Measurements from ENCODE around the gene TAF4B.
"Not testable (repeated sequence)": the region's sequence is repeated elsewhere in the genome, so short reads cannot be mapped to it uniquely, and the experiment has no call there.

TAF4B gene

DNA sequence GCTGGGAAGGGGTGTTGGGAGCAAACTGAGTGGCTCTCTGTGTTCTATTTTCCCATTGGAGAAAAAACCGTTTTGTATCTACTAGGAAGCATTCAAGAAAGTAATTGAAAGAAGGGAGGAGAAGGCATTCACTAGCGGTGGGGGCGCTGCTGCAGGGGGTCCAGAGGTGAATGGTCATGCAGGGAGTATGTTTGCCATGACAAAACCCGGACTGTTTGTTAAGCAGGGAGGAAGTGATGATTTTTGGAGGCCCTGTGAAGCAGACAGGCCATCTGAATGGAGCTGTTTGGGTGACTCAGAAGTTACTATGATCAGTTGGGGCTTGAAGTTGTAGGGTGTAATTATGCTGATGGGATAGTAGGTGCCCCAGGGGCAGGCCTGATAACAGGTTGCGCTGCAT is 7.0 kb downstream of the TAF4B start:
- no peak for DNase-seq (ENCODE audit: low spot score)

GRCh38 chr18:26237363-26237762 is 11.1 kb downstream of the TAF4B start:
- DNase-seq (ENCODE audit: low spot score), result not testable (repeated sequence)

DNA sequence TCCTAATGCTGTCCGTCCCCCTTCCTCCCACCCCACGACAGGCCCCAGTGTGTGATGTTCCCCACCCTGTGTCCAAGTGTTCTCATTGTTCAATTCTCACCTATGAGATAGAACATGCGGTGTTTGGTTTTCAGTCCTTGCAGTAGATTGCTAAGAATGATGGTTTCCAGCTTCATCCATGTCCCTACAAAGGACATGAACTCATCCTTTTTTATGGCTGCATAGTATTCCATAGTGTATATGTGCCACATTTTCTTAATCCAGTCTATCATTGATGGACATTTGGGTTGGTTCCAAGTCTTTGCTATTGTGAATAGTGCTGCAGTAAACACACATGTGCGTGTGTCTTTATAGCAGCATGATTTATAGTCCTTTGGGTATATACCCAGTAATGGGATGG is 12.5 kb downstream of the TAF4B start:
- not testable (repeated sequence) for DNase-seq (ENCODE audit: low spot score)

GRCh38 chr18:26242392-26242791 is 16.1 kb downstream of the TAF4B start:
- DNase-seq (ENCODE audit: low spot score), result not testable (repeated sequence)

- not testable (repeated sequence) for DNase-seq (ENCODE audit: low spot score)
Observed at GRCh38 chr18:26245434-26245833, 19.2 kb downstream of the TAF4B start.

GRCh38 chr18:26252411-26252810 is 26.2 kb downstream of the TAF4B start:
- DNase-seq (ENCODE audit: low spot score), result no peak

- not testable (repeated sequence) for DNase-seq (ENCODE audit: low spot score)
Observed at GRCh38 chr18:26254808-26255207, 28.6 kb downstream of the TAF4B start.

- no peak for DNase-seq (ENCODE audit: low spot score)
Observed at GRCh38 chr18:26255695-26256622, 29.7 kb downstream of the TAF4B start.

DNA sequence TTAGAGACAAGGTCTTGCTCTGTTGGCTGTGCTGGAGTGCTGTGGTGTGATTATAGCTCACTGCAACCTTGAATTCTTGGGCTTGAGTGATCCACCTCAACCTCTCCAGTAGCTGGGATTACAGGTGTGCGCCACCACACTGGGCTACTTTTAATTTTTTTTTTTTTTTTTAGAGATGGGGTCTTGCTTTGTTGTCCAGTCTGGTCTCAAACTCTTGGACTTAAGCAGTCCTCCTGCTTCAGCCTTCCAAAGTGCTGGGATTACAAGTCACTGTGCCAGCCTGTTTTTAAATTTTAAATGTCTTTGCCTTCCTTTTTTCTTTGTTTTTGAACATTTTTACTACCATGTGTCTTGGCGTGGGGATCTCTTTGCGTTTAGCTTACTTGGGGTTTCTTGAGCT is 32.5 kb downstream of the TAF4B start:
- no peak for DNase-seq (ENCODE audit: low spot score)

- DNase-seq (ENCODE audit: low spot score), result not testable (repeated sequence)
Observed at GRCh38 chr18:26259416-26259815, 33.2 kb downstream of the TAF4B start.

- no peak for DNase-seq (ENCODE audit: low spot score)
Observed at GRCh38 chr18:26262156-26262555, 35.9 kb downstream of the TAF4B start.

- DNase-seq (ENCODE audit: low spot score), result no peak
Observed at GRCh38 chr18:26267357-26267930, 41.2 kb downstream of the TAF4B start.

DNA sequence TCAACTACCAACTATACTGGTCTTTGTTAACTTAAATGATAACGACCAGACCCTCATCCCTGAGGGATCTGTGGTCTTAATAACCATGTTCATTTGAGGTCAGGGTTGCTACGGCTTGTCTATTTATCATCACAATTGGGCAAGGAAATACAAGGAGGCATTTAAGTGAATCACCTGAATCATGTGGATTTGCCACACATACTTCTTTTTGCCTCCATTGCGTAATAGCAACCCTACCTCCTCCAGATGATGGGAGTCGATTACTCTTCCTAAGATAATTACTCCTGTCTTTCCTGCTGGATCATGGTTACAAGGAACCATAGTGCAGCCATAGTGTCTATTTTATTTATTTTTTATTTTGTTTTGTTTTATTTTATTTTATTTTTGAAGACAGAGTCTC is 42.2 kb downstream of the TAF4B start:
- DNase-seq (ENCODE audit: low spot score), result no peak

DNA sequence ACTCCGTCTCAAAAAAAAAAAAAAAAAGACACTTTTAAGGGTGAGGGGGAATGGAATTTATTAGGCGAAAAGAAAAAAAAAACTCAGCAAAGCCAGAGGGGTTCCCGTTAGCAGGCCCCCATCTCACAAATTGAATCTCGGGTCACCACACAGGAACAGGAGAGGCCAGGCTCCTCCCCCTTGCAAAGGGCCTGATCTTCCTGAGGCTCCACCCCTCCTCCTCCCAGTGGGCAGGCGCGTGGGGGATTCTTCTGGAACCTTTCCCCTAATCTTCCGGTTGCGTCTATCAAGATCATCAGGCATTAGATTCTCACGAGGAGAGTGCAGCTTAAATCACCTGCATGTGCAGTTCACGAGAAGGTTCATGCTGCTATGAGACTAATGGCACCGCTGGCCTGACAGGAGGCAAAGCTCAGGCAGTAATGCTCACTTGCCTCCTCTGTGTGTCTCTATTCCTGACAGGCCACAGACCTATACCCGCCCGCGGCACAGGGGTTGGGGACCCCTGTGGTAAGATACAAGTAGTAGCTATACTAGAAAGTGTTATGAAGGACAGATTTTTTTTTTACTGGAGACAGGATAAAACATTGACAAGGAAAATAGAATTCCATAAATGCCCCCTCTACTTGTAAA is 45.8 kb downstream of the TAF4B start:
- no peak for DNase-seq (ENCODE audit: low spot score)

DNA sequence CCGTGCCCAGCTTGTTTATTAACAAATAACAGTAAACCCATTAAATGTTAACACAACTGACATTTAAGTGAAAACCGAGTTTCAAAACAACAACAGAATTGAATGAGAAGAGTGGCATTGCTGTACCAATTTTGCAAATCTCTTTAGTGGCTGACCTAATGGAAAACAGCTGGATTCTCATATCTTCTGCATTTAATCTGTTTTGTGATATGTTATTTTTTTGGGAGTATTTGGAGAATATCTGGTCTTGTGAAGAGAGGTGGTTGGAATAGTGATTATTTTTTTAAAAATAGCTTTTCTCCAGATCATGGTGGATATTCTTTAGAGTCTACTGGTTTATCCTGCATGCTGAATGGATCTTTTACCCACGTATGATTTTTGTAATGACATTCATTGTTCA is 51.1 kb downstream of the TAF4B start:
- no peak for DNase-seq (ENCODE audit: low spot score)

DNA sequence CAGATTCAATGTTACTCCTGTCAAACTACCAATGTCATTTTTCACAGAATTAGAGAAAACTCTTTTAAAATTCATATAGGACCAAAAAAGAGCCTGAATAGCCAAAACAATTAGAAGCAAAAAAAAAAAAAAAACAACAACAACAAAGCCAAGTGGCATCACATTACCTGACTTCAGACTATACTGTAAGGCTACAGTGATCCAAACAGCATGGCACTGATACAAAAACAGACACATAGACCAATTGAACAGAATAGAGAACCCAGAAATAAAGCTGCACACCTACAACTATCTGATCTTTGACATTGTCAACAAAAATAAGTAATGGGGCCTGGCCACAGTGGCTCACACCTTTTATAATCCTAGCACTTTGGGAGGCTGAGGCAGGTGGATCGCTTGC is 53.2 kb downstream of the TAF4B start:
- no peak for DNase-seq (ENCODE audit: low spot score)

- no peak for DNase-seq (ENCODE audit: low spot score)
Observed at GRCh38 chr18:26286008-26286407, 59.8 kb downstream of the TAF4B start.

DNA sequence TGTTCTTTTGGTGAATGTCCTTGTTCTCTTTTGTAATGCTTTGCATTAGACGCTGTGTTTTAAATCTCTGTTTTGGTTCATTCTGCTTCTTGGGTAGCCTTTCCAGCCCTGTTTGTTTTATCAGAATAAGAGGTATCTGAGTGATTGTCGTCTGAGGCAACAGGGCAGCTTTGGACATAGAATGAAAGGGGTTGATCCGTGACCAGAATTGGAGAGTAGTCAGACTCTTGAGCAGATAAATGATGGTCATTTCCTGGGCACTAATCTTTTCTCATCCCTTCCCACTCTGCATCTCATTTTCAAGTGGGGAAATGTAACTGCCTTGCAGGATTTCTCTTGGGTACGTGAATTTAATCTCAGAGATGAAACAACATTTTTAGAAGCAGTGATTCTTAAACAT is 61.4 kb downstream of the TAF4B start:
- DNase-seq (ENCODE audit: low spot score), result no peak

GRCh38 chr18:26290385-26290784 is 64.1 kb downstream of the TAF4B start:
- DNase-seq (ENCODE audit: low spot score), result no peak

- no peak for DNase-seq (ENCODE audit: low spot score)
Observed at GRCh38 chr18:26293982-26294381, 67.7 kb downstream of the TAF4B start.

GRCh38 chr18:26298107-26298506 is 71.9 kb downstream of the TAF4B start:
- DNase-seq (ENCODE audit: low spot score), result no peak

DNA sequence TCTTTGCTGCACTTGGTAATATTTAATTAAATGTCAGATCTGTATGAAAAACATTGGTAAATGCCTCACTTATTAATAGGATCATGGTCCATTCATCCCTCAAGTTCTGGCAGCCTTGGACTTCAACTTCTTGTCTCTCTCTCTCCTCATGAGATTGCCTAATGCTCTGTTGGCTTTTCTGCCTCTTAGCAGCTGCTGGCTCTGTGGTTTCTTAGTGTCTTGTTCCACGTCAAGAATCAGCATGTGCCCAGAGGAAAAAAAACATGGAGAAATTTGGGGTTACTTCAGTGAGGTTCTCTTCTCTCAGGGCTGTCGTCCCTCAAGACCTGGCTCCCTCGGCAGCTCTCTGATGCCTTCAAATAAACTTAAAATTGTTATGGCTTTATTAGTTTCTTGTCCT is 75.4 kb downstream of the TAF4B start:
- DNase-seq (ENCODE audit: low spot score), result no peak

DNA sequence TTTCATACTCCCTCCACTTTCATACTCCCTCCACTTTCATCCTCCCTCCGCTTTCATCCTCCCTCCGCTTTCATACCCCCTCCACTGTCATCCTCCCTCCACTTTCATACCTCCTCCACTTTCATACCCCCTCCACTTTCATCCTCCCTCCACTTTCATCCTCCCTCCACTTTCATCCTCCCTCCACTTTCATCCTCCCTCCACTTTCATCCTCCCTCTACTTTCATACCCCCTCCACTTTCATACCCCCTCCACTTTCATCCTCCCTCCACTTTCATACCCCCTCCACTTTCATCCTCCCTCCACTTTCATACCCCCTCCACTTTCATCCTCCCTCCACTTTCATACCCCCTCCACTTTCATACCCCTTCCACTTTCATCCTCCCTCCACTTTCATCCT is 77.0 kb downstream of the TAF4B start:
- DNase-seq (ENCODE audit: low spot score), result not testable (repeated sequence)
